Tibial artery (tissue), 4 donors: Measurements from ENCODE around the gene TCEA3.
A peak's percentile ranks its signal among the peaks of the same experiment; 100 is the strongest.

Source experiments
- DNase-seq, 2 donors: peaks; one replicate each; pipeline ENCODE4 v3.0.0-alpha.2; 2019
- H3K27ac ChIP-seq, 2 donors: fragments of 200-600 bp; sonication (generic) in 1 of 2; 1 replicate in 1 of 2; 2 replicates in 1 of 2; pipeline ENCODE4 v1.5.1; 2018 to 2019; ENCODE audit warnings: mild to moderate bottlenecking in 1 of 2
- H3K27me3 ChIP-seq, 2 donors: fragments of 200-600 bp; sonication (generic) in 1 of 2; one replicate each; pipeline versions ENCODE4 v1.5.1 to v1.6.0; 2016 to 2019
- H3K36me3 ChIP-seq, 3 donors: fragments of 200-600 bp; sonication (generic) in 2 of 3; one replicate each; pipeline ENCODE4 v1.5.1; 2016 to 2019; ENCODE audit warnings: mild to moderate bottlenecking in 2 of 3
- H3K4me1 ChIP-seq, 4 donors: fragments of 200-600 bp; sonication (generic) in 2 of 4; 1 replicate in 3 of 4; 2 replicates in 1 of 4; pipeline ENCODE4 v1.5.1; 2016 to 2019
- H3K4me3 ChIP-seq, 2 donors: fragments of 200-600 bp; sonication (generic) in 1 of 2; 1 replicate in 1 of 2; 2 replicates in 1 of 2; pipeline ENCODE4 v1.5.1; 2018 to 2019; ENCODE audit warnings: mild to moderate bottlenecking in 2 of 2
- H3K9me3 ChIP-seq, 3 donors: fragments of 200-600 bp; sonication (generic) in 1 of 3; one replicate each; pipeline ENCODE4 v1.5.1; 2016 to 2019
- intact Hi-C: fragments of 100-400 bp; cut with DNase I; formaldehyde crosslinking; loops from one replicate; pipeline ENCODE4 v1.15.0; 2023; ENCODE audit warnings: low total_unique reads
- TF ChIP-seq, protein P1 (sequence below), 2 experiments: fragments of 200-600 bp in 1 of 2; fragments of 450-650 bp in 1 of 2; IDR thresholded peaks; one replicate each; pipeline ENCODE4 v1.5.1; 2017 to 2019; ENCODE audit warnings: antibody characterized with exemption in 2 of 2, mild to moderate bottlenecking in 1 of 2, moderate library complexity in 1 of 2

TCEA3 gene

DNA sequence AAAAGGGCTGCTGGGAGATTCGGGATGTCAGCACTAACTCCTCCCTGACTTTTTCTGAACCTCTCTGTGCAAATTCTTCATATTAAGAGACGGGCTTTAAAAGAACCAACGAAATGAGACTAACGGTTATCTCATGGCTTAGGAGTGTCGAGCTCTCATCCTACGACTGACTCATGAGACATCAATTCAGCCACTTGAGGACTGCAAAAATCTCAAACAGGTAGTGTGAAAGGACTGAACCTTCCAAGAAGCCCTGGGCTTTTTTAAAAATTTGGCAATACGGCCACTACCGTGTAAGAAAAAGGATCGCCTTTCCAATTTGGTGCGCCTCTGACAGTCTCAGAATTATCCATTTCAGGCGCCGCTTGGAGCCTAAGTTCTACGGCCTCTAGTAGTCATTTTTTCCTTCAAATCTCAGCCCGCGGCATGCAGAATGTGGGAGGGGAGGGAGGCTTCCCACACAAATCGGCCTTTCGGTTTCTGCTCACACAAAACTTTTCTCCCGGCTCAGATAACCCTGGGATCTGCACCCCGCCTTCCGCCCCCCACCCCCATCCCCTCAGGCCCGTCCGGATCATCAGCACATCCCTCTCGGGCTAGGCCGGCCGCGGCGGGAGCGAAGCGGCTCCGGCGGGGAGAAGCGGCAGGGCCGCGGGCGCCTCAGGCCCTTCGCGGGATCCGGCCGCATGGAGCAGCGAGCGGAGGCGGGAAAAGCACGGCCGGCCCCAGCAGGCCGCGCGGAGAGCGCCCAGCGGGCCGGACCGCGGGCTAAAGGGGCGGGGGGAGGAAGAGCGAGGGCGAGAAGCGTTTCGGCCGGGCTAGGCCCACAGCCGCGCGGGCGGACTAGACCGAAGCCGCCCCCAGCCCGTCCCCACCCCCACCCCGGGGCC lies 81.1 kb downstream of the TCEA3 start:
- Histone ChIP-seq H3K36me3 (no peaks in the 10 kb centered on the region), H3K4me1 (peaks cover 0 to 52% (median 33%) of the 10 kb centered on the region in 4 donors), H3K27ac (peak overlapping the region; percentile 95 to 98), H3K9me3 (no peaks in the 10 kb centered on the region), H3K4me3 (peak overlapping the region; percentile 80 to 89), H3K27me3 (no peaks in the 10 kb centered on the region)
- TF ChIP-seq, protein P1, sequence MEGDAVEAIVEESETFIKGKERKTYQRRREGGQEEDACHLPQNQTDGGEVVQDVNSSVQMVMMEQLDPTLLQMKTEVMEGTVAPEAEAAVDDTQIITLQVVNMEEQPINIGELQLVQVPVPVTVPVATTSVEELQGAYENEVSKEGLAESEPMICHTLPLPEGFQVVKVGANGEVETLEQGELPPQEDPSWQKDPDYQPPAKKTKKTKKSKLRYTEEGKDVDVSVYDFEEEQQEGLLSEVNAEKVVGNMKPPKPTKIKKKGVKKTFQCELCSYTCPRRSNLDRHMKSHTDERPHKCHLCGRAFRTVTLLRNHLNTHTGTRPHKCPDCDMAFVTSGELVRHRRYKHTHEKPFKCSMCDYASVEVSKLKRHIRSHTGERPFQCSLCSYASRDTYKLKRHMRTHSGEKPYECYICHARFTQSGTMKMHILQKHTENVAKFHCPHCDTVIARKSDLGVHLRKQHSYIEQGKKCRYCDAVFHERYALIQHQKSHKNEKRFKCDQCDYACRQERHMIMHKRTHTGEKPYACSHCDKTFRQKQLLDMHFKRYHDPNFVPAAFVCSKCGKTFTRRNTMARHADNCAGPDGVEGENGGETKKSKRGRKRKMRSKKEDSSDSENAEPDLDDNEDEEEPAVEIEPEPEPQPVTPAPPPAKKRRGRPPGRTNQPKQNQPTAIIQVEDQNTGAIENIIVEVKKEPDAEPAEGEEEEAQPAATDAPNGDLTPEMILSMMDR (IDR thresholded peaks at IDR 0.05) = no peak
- peak in 1 of 2 donors; percentile 69 for DNase-seq
- intact Hi-C loops = loop anchor here (2.0 to 10.0 kb wide), 2 partner anchors 25 to 61 kb away; partner anchors contain the start of gene ZNF436

DNA sequence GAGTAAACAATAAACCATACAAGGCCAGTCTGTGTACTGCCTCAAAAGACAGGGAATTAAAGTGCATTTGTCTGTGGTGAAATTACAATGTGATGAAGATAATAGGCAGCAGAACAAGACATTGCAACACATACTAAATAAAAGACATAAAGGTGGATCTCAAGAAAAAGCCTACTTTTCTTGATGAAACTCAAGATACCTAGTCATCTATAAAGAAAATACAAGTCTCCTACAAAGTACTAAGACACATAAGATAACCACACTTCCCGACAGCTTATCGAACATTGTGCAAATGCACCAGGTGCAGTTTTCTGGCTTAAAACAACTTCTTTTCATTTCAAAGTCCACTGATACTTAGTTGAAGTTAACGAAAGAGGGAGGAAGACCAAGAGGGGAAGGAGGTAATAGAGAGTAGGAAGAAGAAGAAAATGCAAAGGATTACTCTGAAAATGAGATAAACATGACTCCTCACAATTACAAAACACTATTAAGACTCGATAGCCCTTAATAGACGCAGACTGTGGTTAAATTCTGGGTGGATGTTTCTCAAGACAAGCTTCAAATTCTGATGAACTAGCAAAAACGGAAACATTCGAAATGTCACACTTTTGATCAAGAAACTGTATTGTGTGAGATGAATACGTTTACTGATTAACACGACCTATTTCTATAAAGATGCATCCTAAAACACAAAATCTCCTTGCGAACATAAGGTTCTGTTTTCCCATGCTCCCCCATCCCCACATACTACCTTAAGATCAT lies 82.4 kb downstream of the TCEA3 start:
- peaks cover 0 to 65% (median 38%) of the 10 kb centered on the region in 4 donors for H3K4me1 ChIP-seq
- TF ChIP-seq, protein P1 (IDR thresholded peaks at IDR 0.05) = no peak
- peak overlapping the region; percentile 95 to 98 for H3K27ac ChIP-seq
- H3K36me3 ChIP-seq = peaks cover 7 to 10% (median 9%) of the 10 kb centered on the region in 3 donors
- H3K27me3 ChIP-seq = no peaks in the 10 kb centered on the region
- peak overlapping the region; percentile 80 to 89 for H3K4me3 ChIP-seq
- H3K9me3 ChIP-seq = no peaks in the 10 kb centered on the region
- no peak for DNase-seq
- intact Hi-C loops = loop anchor here (10.0 kb wide), 1 partner anchor 63 kb away; no protein-coding TSS in a partner anchor

DNA sequence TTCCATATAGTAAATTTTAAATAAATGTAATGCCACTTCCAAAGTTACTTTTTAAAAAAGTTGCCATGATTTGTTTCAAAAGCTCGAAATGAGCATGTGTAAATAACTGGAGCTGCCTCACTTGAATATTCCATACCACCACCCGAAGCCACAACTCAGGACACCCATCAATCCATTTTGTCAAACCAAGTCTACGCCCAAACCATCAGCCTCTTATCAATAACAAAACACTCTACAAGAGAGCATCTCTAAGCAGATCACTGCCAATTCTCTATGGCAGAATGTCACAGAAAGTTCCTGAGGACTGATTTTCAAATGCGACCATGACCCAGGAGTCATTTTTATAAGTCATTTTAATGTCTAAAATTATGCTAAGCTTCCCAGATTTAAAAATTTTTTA lies 84.9 kb downstream of the TCEA3 start:
- peaks cover 0 to 61% (median 35%) of the 10 kb centered on the region in 4 donors for H3K4me1 ChIP-seq

DNA sequence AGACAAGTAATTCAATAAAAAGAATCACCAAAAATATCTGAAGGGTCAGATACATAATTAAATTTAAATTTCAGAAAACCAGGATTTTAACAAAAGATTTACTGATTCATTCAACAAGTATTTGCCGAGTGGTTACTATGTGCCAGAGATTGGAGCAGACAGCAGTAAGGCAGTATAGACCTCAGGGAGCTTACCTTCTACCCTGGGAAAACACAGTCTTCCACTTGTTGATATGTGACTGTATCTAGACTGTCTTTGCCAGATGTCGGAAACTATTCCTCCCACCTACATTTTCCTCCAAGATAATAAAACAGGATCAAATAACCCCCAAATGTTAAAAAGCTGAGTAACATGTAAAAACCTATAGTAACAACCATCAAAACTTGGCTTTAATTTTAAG lies 86.7 kb downstream of the TCEA3 start:
- H3K36me3 ChIP-seq = peaks cover 34 to 49% (median 48%) of the 10 kb centered on the region in 3 donors
- no peak for DNase-seq
- H3K4me3 ChIP-seq = no peak overlapping the region
- no peaks in the 10 kb centered on the region for H3K9me3 ChIP-seq
- H3K4me1 ChIP-seq = peaks cover 0 to 58% (median 34%) of the 10 kb centered on the region in 4 donors
- H3K27me3 ChIP-seq = no peaks in the 10 kb centered on the region
- no peak overlapping the region for H3K27ac ChIP-seq
- TF ChIP-seq, protein P1 (IDR thresholded peaks at IDR 0.05) = no peak
- intact Hi-C loops = no loop called here

More for the DNA sequence above, 84.9 kb downstream of the TCEA3 start:
- Histone ChIP-seq H3K4me3 (no peak overlapping the region), H3K27me3 (no peaks in the 10 kb centered on the region), H3K9me3 (no peaks in the 10 kb centered on the region), H3K36me3 (peaks cover 18 to 35% (median 30%) of the 10 kb centered on the region in 3 donors), H3K27ac (no peak overlapping the region)
- DNase-seq = no peak
- intact Hi-C loops = loop anchor here (10.0 kb wide), 1 partner anchor 65 kb away; no protein-coding TSS in a partner anchor
- TF ChIP-seq, protein P1 (IDR thresholded peaks at IDR 0.05) = no peak

DNA sequence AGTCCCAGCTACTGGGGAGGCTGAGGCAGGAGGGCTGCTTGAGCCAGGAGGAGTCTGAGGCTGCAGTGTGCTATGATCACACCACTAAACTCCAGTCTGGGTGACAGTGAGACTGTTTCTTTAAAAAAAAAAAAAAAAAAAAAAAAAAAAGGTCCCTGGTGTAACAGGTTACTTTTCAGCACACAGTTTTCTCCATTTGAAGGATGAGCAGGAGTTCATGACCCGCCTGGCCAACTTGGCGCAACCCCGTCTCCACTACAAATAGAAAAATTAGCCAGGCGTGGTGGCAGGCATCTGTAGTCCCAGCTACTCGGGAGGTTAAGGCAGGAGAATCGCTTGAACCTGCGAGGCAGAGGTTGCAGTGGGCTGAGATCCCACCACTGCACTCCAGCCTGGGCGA lies 92.8 kb downstream of the TCEA3 start:
- Histone ChIP-seq H3K36me3 (peaks cover 60 to 98% (median 70%) of the 10 kb centered on the region in 3 donors), H3K4me3 (no peak overlapping the region)

More for the DNA sequence above, 92.8 kb downstream of the TCEA3 start:
- TF ChIP-seq, protein P1 (IDR thresholded peaks at IDR 0.05) = no peak
- H3K27ac ChIP-seq = no peak overlapping the region
- no peaks in the 10 kb centered on the region for H3K9me3 ChIP-seq
- no peaks in the 10 kb centered on the region for H3K27me3 ChIP-seq
- intact Hi-C loops = no loop called here
- no peak for DNase-seq
- no peaks in the 10 kb centered on the region for H3K4me1 ChIP-seq
